Fibroblast of lung (primary cell): ENCODE results near the gene PAM. TPM values are rescaled to one million over a fixed set of nuclear protein-coding genes. Genes with fewer than 3 reads are reported as not detected.

Source experiments
- DNase-seq, 2 donors: peaks; one replicate each; pipeline versions ENCODE4 v3.0.0 to v3.0.0-alpha.2; 2010; ENCODE audit warnings: low read depth in 2 of 2
- H2AFZ ChIP-seq: 2 replicates; pipeline ENCODE4 v1.5.1; 2012; ENCODE audit warnings: low read length, control low read depth, inconsistent platforms
- H3K27ac ChIP-seq: 2 replicates; pipeline ENCODE4 v1.5.1; 2011; ENCODE audit warnings: low read length, control low read depth; ENCODE audit not compliant: insufficient read depth
- H3K27me3 ChIP-seq: 2 replicates; pipeline ENCODE4 v1.5.1; 2011; ENCODE audit warnings: mild to moderate bottlenecking, low read length; ENCODE audit not compliant: control insufficient read depth, insufficient read depth
- H3K36me3 ChIP-seq: 2 replicates; pipeline ENCODE4 v1.5.1; 2011; ENCODE audit warnings: low read length; ENCODE audit not compliant: control insufficient read depth, insufficient read depth
- H3K4me1 ChIP-seq: 2 replicates; pipeline ENCODE4 v1.5.1; 2011; ENCODE audit warnings: low read length; ENCODE audit not compliant: control insufficient read depth, insufficient read depth; ENCODE audit errors: extremely low read depth
- H3K4me2 ChIP-seq: 2 replicates; pipeline ENCODE4 v1.5.1; 2011; ENCODE audit warnings: low read length, control low read depth; ENCODE audit not compliant: insufficient read depth; ENCODE audit errors: extremely low read depth
- H3K4me3 ChIP-seq, 4 experiments: fragments of 200-600 bp in 1 of 4; sonication (generic) in 1 of 4; replicated peaks in 1 of 4; 2 replicates each; pipeline ENCODE4 v1.5.1; 2011 to 2016; ENCODE audit warnings: low read length in 4 of 4, low read depth in 3 of 4, mild to moderate bottlenecking in 3 of 4, control low read depth in 2 of 4, inconsistent platforms in 1 of 4, mixed read lengths in 1 of 4; ENCODE audit not compliant: insufficient read depth in 1 of 4; ENCODE audit errors: control extremely low read depth in 1 of 4
- H3K79me2 ChIP-seq: 2 replicates; pipeline ENCODE4 v1.5.1; 2012; ENCODE audit warnings: mild to moderate bottlenecking, low read length, inconsistent platforms; ENCODE audit not compliant: control insufficient read depth, insufficient read depth
- H3K9ac ChIP-seq: 2 replicates; pipeline ENCODE4 v1.5.1; 2011; ENCODE audit warnings: mild to moderate bottlenecking, low read length, control low read depth; ENCODE audit not compliant: insufficient read depth
- H3K9me3 ChIP-seq: 2 replicates; pipeline ENCODE4 v1.5.1; 2012; ENCODE audit warnings: low read depth, low read length; ENCODE audit not compliant: control insufficient read depth, insufficient read depth
- H4K20me1 ChIP-seq: 2 replicates; pipeline ENCODE4 v1.5.1; 2011; ENCODE audit warnings: low read length; ENCODE audit not compliant: control insufficient read depth, insufficient read depth; ENCODE audit errors: extremely low read depth
- CTCF ChIP-seq, 2 donors: IDR thresholded peaks in 1 of 2; conservative IDR thresholded peaks in 1 of 2; 1 replicate in 1 of 2; 2 replicates in 1 of 2; pipeline ENCODE4 v1.5.1; 2011 to 2012; ENCODE audit warnings: low read length in 2 of 2, control low read depth in 1 of 2, inconsistent platforms in 1 of 2, low read depth in 1 of 2, mild to moderate bottlenecking in 1 of 2
- EZH2 ChIP-seq: IDR thresholded peaks from 2 replicates; pipeline ENCODE4 v1.5.1; 2012; ENCODE audit warnings: low read length, control low read depth, mild to moderate bottlenecking; ENCODE audit errors: missing control alignments
- polyA plus RNA-seq, 2 donors: library from polyadenylated mRNA; depleted of rRNA in 1 of 2; stranded (reverse) in 1 of 2; unstranded in 1 of 2; fragments of >200 nt; gene quantifications; 2 replicates each; pipeline ENCODE4 v1.2.1, GENCODE V29; 2011 to 2012; ENCODE audit warnings: missing spikeins in 1 of 2
- total RNA-seq: library from RNA; depleted of rRNA; stranded (reverse); fragments of >200 nt; gene quantifications from 2 replicates; pipeline ENCODE4 v1.2.1, GENCODE V29; 2014

PAM gene
- total and polyA plus RNA-seq, 2 donors (not counting 1 experiment from before 2014, with no cell fraction given): 404 to 405 TPM

GRCh38 chr5:102759289-102759688 is 4.2 kb downstream of the PAM start:
- no peak for DNase-seq
- Histone ChIP-seq H3K27ac (no peak overlapping the region), H3K79me2 (peaks cover 45% of the 10 kb centered on the region)

GRCh38 chr5:102759700-102760099 is 4.6 kb downstream of the PAM start:
- no peak for DNase-seq
- no peak overlapping the region for H3K9ac ChIP-seq
- H3K9me3 ChIP-seq: no peaks in the 10 kb centered on the region
- H3K4me1 ChIP-seq: peaks cover 14% of the 10 kb centered on the region
- H3K27me3 ChIP-seq: no peaks in the 10 kb centered on the region
- peaks cover 45% of the 10 kb centered on the region for H3K79me2 ChIP-seq
- H4K20me1 ChIP-seq: no peaks in the 10 kb centered on the region
- TF ChIP-seq EZH2: no peak
- no peak for TF ChIP-seq CTCF (conservative IDR thresholded peaks at IDR 0.05 in 1 of 2, IDR thresholded peaks at IDR 0.05 in 1 of 2; ENCODE audit: low read depth in 1 of 2, low read length in 2 of 2)
- no peaks in the 10 kb centered on the region for H3K36me3 ChIP-seq
- no peak overlapping the region for H3K4me2 ChIP-seq
- H2AFZ ChIP-seq: no peak overlapping the region
- H3K27ac ChIP-seq: no peak overlapping the region
- H3K4me3 ChIP-seq: no peak overlapping the region

More at GRCh38 chr5:102759289-102759688, 4.2 kb downstream of the PAM start:
- TF ChIP-seq EZH2 (no peak), CTCF (conservative IDR thresholded peaks at IDR 0.05 in 1 of 2, IDR thresholded peaks at IDR 0.05 in 1 of 2; ENCODE audit: low read depth in 1 of 2, low read length in 2 of 2) (no peak)
- peaks cover 16% of the 10 kb centered on the region for H3K4me1 ChIP-seq
- H2AFZ ChIP-seq: no peak overlapping the region
- H3K4me2 ChIP-seq: no peak overlapping the region
- H3K36me3 ChIP-seq: no peaks in the 10 kb centered on the region
- no peaks in the 10 kb centered on the region for H3K27me3 ChIP-seq
- no peak overlapping the region for H3K9ac ChIP-seq
- no peaks in the 10 kb centered on the region for H3K9me3 ChIP-seq
- H3K4me3 ChIP-seq: no peak overlapping the region
- H4K20me1 ChIP-seq: no peaks in the 10 kb centered on the region

DNA sequence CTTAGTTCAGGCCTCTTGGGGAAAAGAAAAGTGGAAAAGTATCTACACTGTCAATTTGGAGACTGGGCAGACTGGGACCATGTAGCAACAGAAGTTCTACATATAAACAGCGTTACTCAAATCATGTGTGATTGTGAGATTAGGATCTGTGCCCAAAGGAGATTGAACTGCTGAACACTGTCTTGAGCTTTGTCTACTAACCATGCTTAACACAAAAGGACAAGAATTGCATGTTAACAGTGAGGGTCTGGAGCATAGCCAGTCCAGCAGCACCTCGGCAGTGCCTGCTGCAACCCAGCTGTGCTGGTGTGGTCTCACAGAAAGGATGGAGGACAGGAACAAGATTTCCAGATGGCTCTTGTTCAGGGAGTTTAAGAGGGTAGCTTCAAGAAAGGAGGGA is 5.7 kb downstream of the PAM start:
- no peaks in the 10 kb centered on the region for H3K36me3 ChIP-seq
- no peaks in the 10 kb centered on the region for H4K20me1 ChIP-seq
- TF ChIP-seq EZH2 (no peak), CTCF (conservative IDR thresholded peaks at IDR 0.05 in 1 of 2, IDR thresholded peaks at IDR 0.05 in 1 of 2; ENCODE audit: low read depth in 1 of 2, low read length in 2 of 2) (no peak)
- H3K4me1 ChIP-seq: peaks cover 14% of the 10 kb centered on the region
- no peak overlapping the region for H2AFZ ChIP-seq
- DNase-seq: peak; percentile 38 to 65
- H3K4me3 ChIP-seq: no peak overlapping the region
- H3K27ac ChIP-seq: peak overlapping the region; percentile 24
- H3K4me2 ChIP-seq: peak overlapping the region; percentile 75
- H3K27me3 ChIP-seq: no peaks in the 10 kb centered on the region
- H3K79me2 ChIP-seq: peaks cover 44% of the 10 kb centered on the region
- no peaks in the 10 kb centered on the region for H3K9me3 ChIP-seq
- H3K9ac ChIP-seq: no peak overlapping the region
